Measurements from ENCODE around the gene COMTD1. TPM values are rescaled to one million over a fixed set of nuclear protein-coding genes. Genes with fewer than 3 reads are reported as not detected.
A peak's percentile ranks its signal among the peaks of the same experiment; 100 is the strongest.

Gene COMTD1
- total RNA-seq, 1 donor from 2014 or later, result 15.7 TPM

DNA sequence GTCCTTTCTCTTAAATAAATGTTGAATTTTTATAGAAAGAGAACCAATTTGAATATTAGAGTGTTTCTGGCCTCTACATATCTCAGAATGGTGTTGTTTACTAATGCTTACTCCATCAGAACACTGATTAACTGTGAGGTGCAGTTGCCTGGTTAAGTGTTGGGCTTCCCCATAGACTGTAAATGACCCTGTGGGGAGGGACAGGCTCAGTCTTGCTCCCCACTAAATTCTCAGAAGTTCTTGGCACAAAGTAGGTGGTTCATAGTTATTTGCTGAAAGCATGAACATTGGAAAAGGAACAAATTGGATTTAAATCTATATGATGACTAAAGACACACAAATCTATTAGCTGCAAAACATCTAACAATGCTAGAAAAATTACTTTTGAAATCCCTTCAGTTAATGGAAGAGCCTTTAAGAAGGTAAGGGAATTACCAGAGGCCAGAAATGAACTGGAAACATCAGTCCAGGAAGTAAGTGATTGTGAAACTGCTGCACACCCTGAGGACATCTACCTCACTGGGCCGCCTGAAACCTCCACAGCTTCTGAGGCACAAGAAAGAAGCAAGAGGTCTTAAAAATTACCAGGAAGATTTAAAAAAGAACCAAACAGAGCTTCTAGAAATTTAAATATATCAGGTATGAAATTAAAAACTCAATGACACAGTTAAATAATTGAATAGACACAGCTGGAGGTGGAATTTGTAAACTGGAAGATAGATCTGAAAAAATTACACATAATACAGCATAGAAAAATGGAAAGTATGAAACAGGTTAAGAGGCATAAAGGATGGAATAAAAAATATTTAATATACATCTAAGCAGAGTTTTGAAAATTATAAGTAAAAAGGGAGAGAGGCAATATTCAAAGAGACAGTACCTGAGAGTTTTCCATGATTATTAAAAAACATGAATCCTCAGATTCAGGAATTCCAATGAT is 17.8 kb upstream of the COMTD1 start:
- Mint-ChIP-seq H3K27me3 (ENCODE audit: low read depth) (no peaks in the 10 kb centered on the region), H3K4me3 (ENCODE audit: unreplicated experiment) (no peak overlapping the region), H3K9me3 (ENCODE audit: low read depth) (peaks cover 20% of the 10 kb centered on the region), H3K36me3 (ENCODE audit: low read depth) (peaks cover 6% of the 10 kb centered on the region), H3K27ac (ENCODE audit: unreplicated experiment) (no peak overlapping the region), H3K4me1 (ENCODE audit: low read depth) (no peaks in the 10 kb centered on the region)
- no peak for DNase-seq (ENCODE audit: low spot score)
- TF ChIP-seq, protein P1, sequence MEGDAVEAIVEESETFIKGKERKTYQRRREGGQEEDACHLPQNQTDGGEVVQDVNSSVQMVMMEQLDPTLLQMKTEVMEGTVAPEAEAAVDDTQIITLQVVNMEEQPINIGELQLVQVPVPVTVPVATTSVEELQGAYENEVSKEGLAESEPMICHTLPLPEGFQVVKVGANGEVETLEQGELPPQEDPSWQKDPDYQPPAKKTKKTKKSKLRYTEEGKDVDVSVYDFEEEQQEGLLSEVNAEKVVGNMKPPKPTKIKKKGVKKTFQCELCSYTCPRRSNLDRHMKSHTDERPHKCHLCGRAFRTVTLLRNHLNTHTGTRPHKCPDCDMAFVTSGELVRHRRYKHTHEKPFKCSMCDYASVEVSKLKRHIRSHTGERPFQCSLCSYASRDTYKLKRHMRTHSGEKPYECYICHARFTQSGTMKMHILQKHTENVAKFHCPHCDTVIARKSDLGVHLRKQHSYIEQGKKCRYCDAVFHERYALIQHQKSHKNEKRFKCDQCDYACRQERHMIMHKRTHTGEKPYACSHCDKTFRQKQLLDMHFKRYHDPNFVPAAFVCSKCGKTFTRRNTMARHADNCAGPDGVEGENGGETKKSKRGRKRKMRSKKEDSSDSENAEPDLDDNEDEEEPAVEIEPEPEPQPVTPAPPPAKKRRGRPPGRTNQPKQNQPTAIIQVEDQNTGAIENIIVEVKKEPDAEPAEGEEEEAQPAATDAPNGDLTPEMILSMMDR (IDR thresholded peaks at IDR 0.05), result no peak

DNA sequence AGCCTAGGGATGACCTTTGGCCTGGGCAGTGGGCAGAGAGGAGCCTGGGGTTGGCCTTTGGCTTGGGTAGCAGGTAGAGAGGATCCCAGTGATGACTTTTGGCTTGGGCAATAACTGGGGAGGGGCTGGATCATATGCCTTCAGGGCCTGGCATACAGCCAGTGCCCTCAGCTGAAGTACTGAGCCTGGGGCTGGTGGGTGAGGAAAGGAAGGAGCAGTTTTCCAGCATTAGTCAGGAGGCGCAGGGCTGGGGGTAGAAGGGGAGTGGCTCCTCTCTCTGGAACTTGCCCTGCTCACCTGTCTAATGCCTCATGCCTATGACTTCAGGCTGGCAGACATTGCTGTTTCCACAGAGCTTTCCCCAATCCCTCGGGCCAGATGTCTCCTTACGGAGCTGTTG is 15.2 kb upstream of the COMTD1 start:
- peaks cover 6% of the 10 kb centered on the region for H3K36me3 Mint-ChIP-seq (ENCODE audit: low read depth)
- peak overlapping the region; percentile 52 for H3K27ac Mint-ChIP-seq (ENCODE audit: unreplicated experiment)
- no peak overlapping the region for H3K4me3 Mint-ChIP-seq (ENCODE audit: unreplicated experiment)
- no peak for DNase-seq (ENCODE audit: low spot score)
- TF ChIP-seq, protein P1 (IDR thresholded peaks at IDR 0.05), result no peak
- peaks cover 20% of the 10 kb centered on the region for H3K9me3 Mint-ChIP-seq (ENCODE audit: low read depth)
- H3K4me1 Mint-ChIP-seq (ENCODE audit: low read depth), result no peaks in the 10 kb centered on the region
- H3K27me3 Mint-ChIP-seq (ENCODE audit: low read depth), result no peaks in the 10 kb centered on the region

DNA sequence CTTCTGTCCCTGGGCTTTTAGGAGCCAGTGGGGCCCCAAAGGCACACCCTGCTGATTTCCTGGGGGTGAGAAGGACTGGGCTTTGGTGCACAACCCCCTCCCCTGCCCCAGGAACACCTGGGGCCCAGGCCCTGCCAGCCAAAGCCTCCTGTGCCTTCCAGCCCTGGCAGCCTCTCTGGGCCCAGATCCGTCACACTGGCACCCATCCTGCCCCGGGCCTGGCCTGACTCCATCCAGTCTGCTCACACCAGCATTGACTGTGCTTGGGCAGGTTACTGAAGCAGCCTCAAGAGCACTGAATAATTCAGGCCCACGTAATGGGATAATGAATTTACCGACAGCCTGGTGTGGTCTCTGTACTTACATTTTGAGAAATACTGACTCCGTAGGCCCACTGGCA is 12.0 kb upstream of the COMTD1 start:
- peaks cover 4% of the 10 kb centered on the region for H3K9me3 Mint-ChIP-seq (ENCODE audit: low read depth)
- DNase-seq (ENCODE audit: low spot score), result no peak
- no peaks in the 10 kb centered on the region for H3K27me3 Mint-ChIP-seq (ENCODE audit: low read depth)
- H3K27ac Mint-ChIP-seq (ENCODE audit: unreplicated experiment), result no peak overlapping the region
- H3K4me3 Mint-ChIP-seq (ENCODE audit: unreplicated experiment), result no peak overlapping the region
- peaks cover 3% of the 10 kb centered on the region for H3K36me3 Mint-ChIP-seq (ENCODE audit: low read depth)
- TF ChIP-seq, protein P1 (IDR thresholded peaks at IDR 0.05), result no peak
- peaks cover 2% of the 10 kb centered on the region for H3K4me1 Mint-ChIP-seq (ENCODE audit: low read depth)

DNA sequence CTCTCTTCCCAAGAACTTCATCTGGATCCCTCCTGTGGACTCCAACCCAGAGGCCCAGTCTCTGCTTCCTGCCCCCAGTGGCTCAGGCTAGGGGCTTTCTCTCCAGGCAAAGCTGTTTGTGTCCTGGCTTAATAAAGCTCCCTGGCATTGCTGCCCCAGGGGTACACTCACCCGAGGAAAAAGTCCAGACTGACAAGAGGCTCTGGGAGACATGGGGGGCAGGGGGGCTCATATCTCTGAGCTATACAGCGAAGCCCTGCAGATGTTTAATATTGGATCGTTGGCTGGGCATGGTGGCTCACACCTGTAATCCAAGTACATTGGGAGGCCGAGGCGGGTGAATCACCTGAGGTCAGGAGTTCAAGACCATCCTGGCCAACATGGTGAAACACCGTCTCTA is 10.7 kb upstream of the COMTD1 start:
- H3K36me3 Mint-ChIP-seq (ENCODE audit: low read depth), result no peaks in the 10 kb centered on the region

More for the DNA sequence above, 10.7 kb upstream of the COMTD1 start:
- TF ChIP-seq, protein P1 (IDR thresholded peaks at IDR 0.05), result no peak
- Mint-ChIP-seq H3K9me3 (ENCODE audit: low read depth) (no peaks in the 10 kb centered on the region), H3K4me3 (ENCODE audit: unreplicated experiment) (no peak overlapping the region), H3K27ac (ENCODE audit: unreplicated experiment) (no peak overlapping the region), H3K27me3 (ENCODE audit: low read depth) (no peaks in the 10 kb centered on the region), H3K4me1 (ENCODE audit: low read depth) (peaks cover 2% of the 10 kb centered on the region)
- DNase-seq (ENCODE audit: low spot score), result no peak

Data from chondrocyte (in vitro differentiated cells).